Measurements from ENCODE around the gene KLHL6. TPM values are rescaled to one million over a fixed set of nuclear protein-coding genes. Genes with fewer than 3 reads are reported as not detected.

The KLHL6 gene
- total and polyA plus RNA-seq, 7 donors = 0.12 to 1.3 (median 0.42) TPM

DNA sequence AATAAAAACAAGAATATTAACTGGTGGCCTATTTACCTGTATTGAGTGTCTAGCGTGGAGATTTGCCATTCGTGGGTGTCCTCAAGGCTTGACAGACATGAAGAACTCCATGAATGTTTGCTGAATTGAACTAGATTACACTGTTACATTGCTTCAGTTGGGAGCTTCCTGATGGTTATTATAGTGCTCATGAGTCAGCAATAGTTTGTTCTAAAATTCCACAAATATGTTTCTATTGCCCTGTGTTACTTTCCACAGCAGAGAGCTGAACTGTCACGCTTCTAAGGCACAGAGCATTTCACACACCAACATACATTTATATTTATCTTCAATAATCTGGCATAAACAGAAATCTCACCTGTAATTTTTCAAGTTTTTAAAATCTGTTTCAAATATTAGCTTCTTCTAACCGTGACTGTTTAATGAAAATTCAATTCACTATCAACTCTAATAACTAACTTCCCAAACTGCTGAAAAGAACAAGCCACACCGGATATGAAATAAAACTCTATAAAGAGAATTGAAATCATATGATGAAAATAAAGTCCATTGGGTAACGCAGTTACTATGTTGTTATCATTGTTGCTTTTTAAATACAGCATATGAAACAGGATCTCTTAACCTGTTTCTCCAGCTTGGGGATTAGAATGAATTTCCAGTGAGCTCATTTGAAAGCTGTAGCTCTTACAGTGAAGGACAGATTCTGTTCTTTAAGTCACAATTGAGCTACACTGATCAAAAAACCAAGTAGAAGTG is 65.9 kb downstream of the KLHL6 start:
- intact Hi-C loops (cut with DNase I) = loop anchor here in 1 of 2 donors (5.0 kb wide), 1 partner anchor 143 kb away; no protein-coding TSS in a partner anchor
- Histone ChIP-seq H3K27me3 (ENCODE audit: insufficient read depth in 3 of 3, low read length in 2 of 3) (no peaks in the 10 kb centered on the region), H3K4me3 (peak overlapping the region; percentile 37), H3K36me3 (ENCODE audit: insufficient read depth in 1 of 2, low read depth in 1 of 2) (no peaks in the 10 kb centered on the region), H3K4me1 (peaks cover 27% of the 10 kb centered on the region), H3K27ac (peak overlapping the region; percentile 87), H3K9me3 (no peaks in the 10 kb centered on the region)
- 35 to 44% (median 43%) methylated on average over 6 of the region's 6 CpGs for WGBS, 3 donors
- no peak for TF ChIP-seq CTCF (IDR thresholded peaks at IDR 0.05)
- no peak for DNase-seq
- ATAC-seq = peak; percentile 82 to 91 (median 85)

- no peaks in the 10 kb centered on the region for H3K27me3 ChIP-seq (ENCODE audit: insufficient read depth in 3 of 3, low read length in 2 of 3)
- intact Hi-C loops (cut with DNase I) = loop anchor here in 1 of 2 donors (5.0 kb wide), 1 partner anchor 144 kb away; no protein-coding TSS in a partner anchor
- DNase-seq (no peak), ATAC-seq (no peak)
- no peaks in the 10 kb centered on the region for H3K36me3 ChIP-seq (ENCODE audit: insufficient read depth in 1 of 2, low read depth in 1 of 2)
- H3K4me3 ChIP-seq = no peak overlapping the region
- no peak for TF ChIP-seq CTCF (IDR thresholded peaks at IDR 0.05)
- H3K9me3 ChIP-seq = no peaks in the 10 kb centered on the region
- peak overlapping the region; percentile 87 for H3K27ac ChIP-seq
- H3K4me1 ChIP-seq = peaks cover 35% of the 10 kb centered on the region
- 55 to 77% (median 58%) methylated on average over 3 of the region's 3 CpGs for WGBS, 3 donors
These were observed 67.2 kb downstream of the KLHL6 start for GRCh38 chr3:183488343-183488742.

DNA sequence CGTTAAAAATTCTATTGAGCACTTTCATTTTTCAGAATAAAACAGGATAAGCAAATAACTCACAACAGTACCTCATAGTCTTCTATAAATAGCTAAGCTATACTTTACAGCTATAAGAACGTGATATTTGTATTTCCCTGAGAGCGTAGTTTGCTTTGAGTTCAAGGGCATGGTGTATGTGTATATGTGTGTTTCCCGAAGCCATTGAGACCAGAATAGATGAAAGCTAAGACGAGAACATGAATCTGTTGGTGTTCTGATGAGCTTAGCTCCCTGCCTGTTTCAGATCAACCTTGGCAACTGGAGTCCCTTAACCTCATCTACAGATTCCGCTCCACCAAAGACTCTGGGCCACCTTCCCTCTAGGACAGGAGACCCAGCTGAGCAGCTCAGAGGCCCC is 67.6 kb downstream of the KLHL6 start:
- Histone ChIP-seq H3K27ac (peak overlapping the region; percentile 87), H3K27me3 (ENCODE audit: insufficient read depth in 3 of 3, low read length in 2 of 3) (no peaks in the 10 kb centered on the region), H3K36me3 (ENCODE audit: insufficient read depth in 1 of 2, low read depth in 1 of 2) (no peaks in the 10 kb centered on the region), H3K9me3 (no peaks in the 10 kb centered on the region), H3K4me1 (peaks cover 39% of the 10 kb centered on the region), H3K4me3 (no peak overlapping the region)
- ATAC-seq (peak in 3 of 4 donors; percentile 29 to 39 (median 32)), DNase-seq (no peak)
- 29 to 48% (median 43%) methylated on average over 6 of the region's 6 CpGs for WGBS, 3 donors
- intact Hi-C loops (cut with DNase I) = loop anchor here in 1 of 2 donors (5.0 kb wide), 1 partner anchor 144 kb away; no protein-coding TSS in a partner anchor
- no peak for TF ChIP-seq CTCF (IDR thresholded peaks at IDR 0.05)

DNA sequence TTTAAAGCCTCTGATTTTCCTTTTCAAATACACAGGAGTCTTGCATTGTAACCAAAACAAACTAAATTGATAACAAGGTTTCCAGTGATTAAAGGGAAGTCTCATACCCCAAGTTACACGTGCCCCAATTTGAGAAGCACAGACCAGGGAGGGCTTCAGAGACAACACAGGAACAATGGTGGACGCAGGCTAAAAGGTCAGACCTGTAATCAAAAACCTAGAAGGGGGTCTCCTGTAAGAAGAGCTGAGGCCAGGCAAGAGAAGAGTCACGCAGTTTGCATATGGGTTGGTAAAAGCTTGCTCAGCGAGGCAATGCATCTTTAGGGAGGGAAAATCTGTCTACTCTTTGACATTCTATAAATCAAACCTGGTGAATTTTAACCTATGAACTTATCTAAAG is 68.5 kb downstream of the KLHL6 start:
- DNase-seq (no peak), ATAC-seq (no peak)
- H3K27ac ChIP-seq = peak overlapping the region; percentile 56
- H3K4me1 ChIP-seq = peaks cover 39% of the 10 kb centered on the region
- 56 to 74% (median 58%) methylated on average over 4 of the region's 4 CpGs for WGBS, 3 donors
- no peaks in the 10 kb centered on the region for H3K27me3 ChIP-seq (ENCODE audit: insufficient read depth in 3 of 3, low read length in 2 of 3)
- intact Hi-C loops (cut with DNase I) = loop anchor here in 1 of 2 donors (5.0 kb wide), 1 partner anchor 145 kb away; no protein-coding TSS in a partner anchor
- no peak for TF ChIP-seq CTCF (IDR thresholded peaks at IDR 0.05)
- H3K4me3 ChIP-seq = no peak overlapping the region
- no peaks in the 10 kb centered on the region for H3K9me3 ChIP-seq
- no peaks in the 10 kb centered on the region for H3K36me3 ChIP-seq (ENCODE audit: insufficient read depth in 1 of 2, low read depth in 1 of 2)
